Transverse colon (tissue), 3 donors: ENCODE measurements around the gene KSR1.

Experiments
- CTCF ChIP-seq, 5 experiments: fragments of 200-600 bp in 3 of 5; fragments of 450-650 bp in 2 of 5; sonication (generic) in 3 of 5; IDR thresholded peaks; 1 replicate in 2 of 5; 2 replicates in 3 of 5; pipeline ENCODE4 v1.5.1; 2016 to 2017; ENCODE audit warnings: antibody characterized with exemption in 5 of 5, inconsistent platforms in 3 of 5, mild to moderate bottlenecking in 2 of 5, moderate library complexity in 1 of 5
- EP300 ChIP-seq: sonication (generic); formaldehyde crosslinking; IDR thresholded peaks from one replicate; pipeline ENCODE4 v1.6.1; 2017; ENCODE audit warnings: antibody characterized with exemption, low read depth
- POLR2A ChIP-seq: fragments of 450-650 bp; IDR thresholded peaks from one replicate; pipeline ENCODE4 v1.6.1; 2016; ENCODE audit warnings: antibody characterized with exemption, mild to moderate bottlenecking, moderate library complexity

GRCh38 chr17:27577884-27578717 lies 121.9 kb downstream of the KSR1 start:
- TF ChIP-seq CTCF (IDR thresholded peaks at IDR 0.05) (no peak), EP300 (no peak), POLR2A (no peak)
